Sigmoid colon (tissue), 4 donors: ENCODE measurements around the gene GDF10.

Experiments used
- CTCF ChIP-seq, 4 experiments: fragments of 450-650 bp in 3 of 4; fragments of 200-600 bp in 1 of 4; IDR thresholded peaks; one replicate each; pipeline ENCODE4 v1.5.1; 2016 to 2019; ENCODE audit warnings: antibody characterized with exemption in 4 of 4, mild to moderate bottlenecking in 3 of 4, moderate library complexity in 2 of 4
- EP300 ChIP-seq, 4 donors: sonication (generic); formaldehyde crosslinking; IDR thresholded peaks; one replicate each; pipeline ENCODE4 v1.6.1; 2017; ENCODE audit warnings: antibody characterized with exemption in 4 of 4

GRCh38 chr10:47311932-47312662 is 12.1 kb downstream of the GDF10 start:
- TF ChIP-seq EP300 (IDR thresholded peaks at IDR 0.05): no peak
- TF ChIP-seq CTCF (IDR thresholded peaks at IDR 0.05): peak; percentile 63 to 82 (median 74)
